Stimulated activated naive B cell treated with anti-CD40 and anti-IgM and Interleukin-4, amounts not matched to agents 10 μg/mL and 1 μg/mL and 100 μg/mL, for 72 hours (primary cell): ENCODE data around the gene PAN3.
"Not testable (repeated sequence)": the region's sequence is repeated elsewhere in the genome, so short reads cannot be mapped to it uniquely, and the experiment has no call there.

Experiments
- ATAC-seq, 2 donors: fragments of 150-1000 bp; cut with Tn5 transposase; replicated peaks; 2 replicates each; pipeline ENCODE4 v1.10.0; 2021; ENCODE audit warnings: moderate library complexity in 1 of 2
- DNase-seq: peaks from one replicate; pipeline ENCODE4 v3.0.0; 2021
- H3K27ac Mint-ChIP-seq: one replicate; pipeline ENCODE4 v1.8.0; 2022; ENCODE audit warnings: mild to moderate bottlenecking, mixed read lengths
- H3K27me3 Mint-ChIP-seq, 2 donors: one replicate each; pipeline ENCODE4 v1.8.0; 2022; ENCODE audit warnings: mixed read lengths in 2 of 2
- H3K36me3 Mint-ChIP-seq, 2 donors: one replicate each; pipeline ENCODE4 v1.8.0; 2022; ENCODE audit warnings: mixed read lengths in 2 of 2, mild to moderate bottlenecking in 1 of 2
- H3K4me1 Mint-ChIP-seq, 2 donors: one replicate each; pipeline ENCODE4 v1.8.0; 2022; ENCODE audit warnings: mixed read lengths in 2 of 2, mild to moderate bottlenecking in 1 of 2
- H3K4me3 Mint-ChIP-seq, 2 donors: one replicate each; pipeline ENCODE4 v1.8.0; 2022; ENCODE audit warnings: mild to moderate bottlenecking in 2 of 2, mixed read lengths in 2 of 2, moderate library complexity in 1 of 2
- H3K9me3 Mint-ChIP-seq, 2 donors: one replicate each; pipeline ENCODE4 v1.8.0; 2022; ENCODE audit warnings: mixed read lengths in 2 of 2, mild to moderate bottlenecking in 1 of 2

The PAN3 gene, protein sequence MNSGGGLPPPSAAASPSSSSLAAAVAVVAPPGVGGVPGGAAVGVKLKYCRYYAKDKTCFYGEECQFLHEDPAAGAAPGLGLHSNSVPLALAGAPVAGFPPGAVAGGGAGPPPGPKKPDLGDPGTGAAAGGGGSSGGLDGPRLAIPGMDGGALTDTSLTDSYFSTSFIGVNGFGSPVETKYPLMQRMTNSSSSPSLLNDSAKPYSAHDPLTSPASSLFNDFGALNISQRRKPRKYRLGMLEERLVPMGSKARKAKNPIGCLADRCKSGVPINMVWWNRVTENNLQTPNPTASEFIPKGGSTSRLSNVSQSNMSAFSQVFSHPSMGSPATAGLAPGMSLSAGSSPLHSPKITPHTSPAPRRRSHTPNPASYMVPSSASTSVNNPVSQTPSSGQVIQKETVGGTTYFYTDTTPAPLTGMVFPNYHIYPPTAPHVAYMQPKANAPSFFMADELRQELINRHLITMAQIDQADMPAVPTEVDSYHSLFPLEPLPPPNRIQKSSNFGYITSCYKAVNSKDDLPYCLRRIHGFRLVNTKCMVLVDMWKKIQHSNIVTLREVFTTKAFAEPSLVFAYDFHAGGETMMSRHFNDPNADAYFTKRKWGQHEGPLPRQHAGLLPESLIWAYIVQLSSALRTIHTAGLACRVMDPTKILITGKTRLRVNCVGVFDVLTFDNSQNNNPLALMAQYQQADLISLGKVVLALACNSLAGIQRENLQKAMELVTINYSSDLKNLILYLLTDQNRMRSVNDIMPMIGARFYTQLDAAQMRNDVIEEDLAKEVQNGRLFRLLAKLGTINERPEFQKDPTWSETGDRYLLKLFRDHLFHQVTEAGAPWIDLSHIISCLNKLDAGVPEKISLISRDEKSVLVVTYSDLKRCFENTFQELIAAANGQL

DNA sequence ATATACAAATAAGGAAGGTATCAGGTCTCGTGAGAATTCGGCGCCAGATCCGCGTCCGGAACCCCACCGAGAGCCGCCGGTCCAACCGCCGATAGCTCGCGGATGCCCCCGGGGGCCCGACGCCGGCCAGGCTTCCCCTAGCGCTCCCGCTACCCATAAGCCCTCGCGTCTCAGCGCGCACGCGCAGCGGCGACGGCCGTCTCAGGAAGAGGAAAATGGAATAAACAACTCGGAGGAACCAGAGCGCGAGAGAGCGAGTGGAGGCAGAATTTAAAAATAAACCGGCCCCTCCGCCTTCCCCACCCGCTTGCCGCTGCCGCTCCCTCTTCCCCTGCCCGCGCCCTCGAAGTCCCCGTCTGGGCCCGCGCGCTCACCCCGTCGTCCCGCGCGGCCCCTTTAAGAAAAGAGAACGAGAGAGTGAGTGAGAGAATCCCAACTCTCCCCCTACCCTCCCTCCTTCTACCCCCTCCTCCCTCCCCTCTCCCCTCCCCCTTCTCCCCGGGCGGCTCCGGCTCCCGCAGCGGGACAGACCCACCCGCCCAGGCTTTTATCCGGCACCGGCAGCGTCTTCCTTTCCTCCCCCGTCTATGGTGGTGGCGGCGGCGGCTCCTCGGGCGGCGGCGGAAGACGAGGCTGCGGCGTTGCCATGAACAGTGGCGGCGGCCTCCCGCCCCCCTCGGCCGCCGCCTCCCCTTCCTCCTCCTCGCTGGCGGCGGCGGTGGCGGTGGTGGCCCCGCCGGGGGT, at the start of gene PAN3:
PAN3 (plus strand) TSS at position 534 of the 744 bp plus-strand sequence; CDS start at position 647, 113 bp downstream.
- Mint-ChIP-seq H3K27ac (peak within 1 kb of the TSS; percentile 90), H3K4me3 (peak within 1 kb of the TSS; percentile 80 to 91), H3K4me1 (peaks cover 25 to 58% of the 10 kb centered on the region in 2 donors), H3K27me3 (no peaks in the 10 kb centered on the region), H3K9me3 (no peaks in the 10 kb centered on the region), H3K36me3 (peaks cover 5 to 8% of the 10 kb centered on the region in 2 donors)
- DNase-seq (peak; percentile 90), ATAC-seq (peak; percentile 68 to 74)

DNA sequence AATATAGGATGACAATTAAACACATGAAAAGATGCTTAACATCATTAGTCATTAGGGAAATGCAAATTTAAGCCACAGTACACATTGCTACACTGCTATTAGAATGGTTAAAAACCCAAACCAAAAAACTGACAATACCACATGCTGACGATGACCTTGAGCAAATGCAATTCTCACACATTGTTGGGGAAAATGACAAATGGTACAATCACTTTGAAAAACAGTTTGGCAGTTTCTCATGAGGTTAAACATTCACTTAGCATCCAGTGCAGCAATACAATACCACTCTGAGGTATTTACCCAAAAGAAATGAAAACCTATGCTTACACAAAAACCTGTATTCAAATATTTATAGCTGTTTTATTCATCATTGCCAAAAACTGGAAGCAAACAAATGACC, 49.3 kb upstream of the PAN3 start:
- no peak overlapping the region for H3K27ac Mint-ChIP-seq
- H3K4me3 Mint-ChIP-seq, result no peak overlapping the region
- peaks cover 7% of the 10 kb centered on the region in 2 donors for H3K4me1 Mint-ChIP-seq
- H3K27me3 Mint-ChIP-seq, result peaks cover 0 to 5% of the 10 kb centered on the region in 2 donors
- DNase-seq (no peak), ATAC-seq (no peak)
- H3K9me3 Mint-ChIP-seq, result no peaks in the 10 kb centered on the region
- H3K36me3 Mint-ChIP-seq, result peaks cover 0 to 4% of the 10 kb centered on the region in 2 donors

DNA sequence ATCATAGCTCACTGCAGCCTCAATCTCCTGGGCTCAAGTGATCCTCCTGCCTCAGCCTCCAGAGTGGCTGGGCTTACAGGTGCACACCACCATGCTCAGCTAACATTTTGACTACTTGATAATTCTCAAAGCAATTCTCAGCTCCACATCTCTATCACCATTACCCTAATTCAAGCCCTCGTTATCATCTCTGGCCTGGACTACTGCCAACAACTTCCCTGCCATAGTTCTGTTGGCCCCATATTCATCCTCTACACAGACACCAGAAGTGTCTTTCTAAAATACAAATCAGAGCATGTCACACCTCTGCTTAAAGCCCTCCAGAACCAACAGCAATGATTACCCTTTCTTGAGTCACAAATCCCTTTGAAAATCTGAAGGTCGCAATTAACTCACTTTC, 45.9 kb upstream of the PAN3 start:
- ATAC-seq (no peak), DNase-seq (no peak)
- H3K9me3 Mint-ChIP-seq, result no peaks in the 10 kb centered on the region
- H3K36me3 Mint-ChIP-seq, result peaks cover 0 to 4% of the 10 kb centered on the region in 2 donors
- H3K27me3 Mint-ChIP-seq, result peaks cover 7 to 12% of the 10 kb centered on the region in 2 donors
- H3K27ac Mint-ChIP-seq, result peak overlapping the region; percentile 9
- H3K4me1 Mint-ChIP-seq, result peaks cover 8 to 21% of the 10 kb centered on the region in 2 donors
- H3K4me3 Mint-ChIP-seq, result no peak overlapping the region

DNA sequence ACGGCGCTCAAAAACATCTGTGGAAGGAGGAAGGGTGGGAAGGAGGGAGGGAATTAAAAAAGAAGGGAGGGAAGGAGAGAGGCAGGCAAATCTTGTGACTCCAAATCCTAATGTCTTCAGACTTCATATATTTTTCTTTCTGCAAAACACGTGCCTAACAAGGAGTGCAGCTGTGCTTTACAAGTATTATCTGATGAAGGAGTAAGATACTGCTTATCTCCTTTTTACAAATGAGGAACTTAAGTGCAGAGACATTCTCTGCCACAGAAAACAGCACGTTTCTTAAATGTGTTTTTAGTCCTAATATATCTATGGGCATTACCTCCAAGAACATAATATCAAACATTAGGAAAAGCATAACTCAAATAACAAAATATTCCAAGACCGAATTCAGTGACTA, 44.5 kb upstream of the PAN3 start:
- Mint-ChIP-seq H3K27me3 (peaks cover 18 to 21% of the 10 kb centered on the region in 2 donors), H3K27ac (no peak overlapping the region), H3K9me3 (no peaks in the 10 kb centered on the region), H3K4me1 (peaks cover 8 to 21% of the 10 kb centered on the region in 2 donors), H3K36me3 (peaks cover 0 to 4% of the 10 kb centered on the region in 2 donors), H3K4me3 (no peak overlapping the region)
- ATAC-seq (peak; percentile 23 to 36), DNase-seq (no peak)

DNA sequence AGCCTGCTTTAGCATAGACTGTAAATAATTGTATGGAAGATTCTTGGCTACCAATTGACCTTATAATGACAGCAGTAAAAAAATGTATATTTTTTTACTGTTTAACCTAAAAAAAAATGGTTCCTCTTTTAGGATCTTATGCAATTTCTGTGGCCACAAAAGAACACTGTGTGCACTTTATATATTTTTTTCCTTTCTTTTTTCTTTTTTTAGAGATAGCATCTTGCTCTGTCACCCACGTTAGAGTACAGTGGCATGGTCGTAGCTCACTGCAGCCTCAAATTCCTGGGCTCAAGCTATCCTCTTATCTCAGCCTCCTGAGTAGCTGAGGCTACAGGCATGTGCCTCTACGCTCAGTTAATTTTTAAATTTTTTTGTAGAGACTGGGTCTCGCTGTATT, 44.0 kb upstream of the PAN3 start:
- no peak for DNase-seq
- Mint-ChIP-seq H3K4me3 (no peak overlapping the region), H3K9me3 (no peaks in the 10 kb centered on the region), H3K27ac (no peak overlapping the region), H3K4me1 (peaks cover 9 to 22% of the 10 kb centered on the region in 2 donors), H3K27me3 (peaks cover 22% of the 10 kb centered on the region in 2 donors), H3K36me3 (peaks cover 0 to 4% of the 10 kb centered on the region in 2 donors)
- no peak for ATAC-seq

DNA sequence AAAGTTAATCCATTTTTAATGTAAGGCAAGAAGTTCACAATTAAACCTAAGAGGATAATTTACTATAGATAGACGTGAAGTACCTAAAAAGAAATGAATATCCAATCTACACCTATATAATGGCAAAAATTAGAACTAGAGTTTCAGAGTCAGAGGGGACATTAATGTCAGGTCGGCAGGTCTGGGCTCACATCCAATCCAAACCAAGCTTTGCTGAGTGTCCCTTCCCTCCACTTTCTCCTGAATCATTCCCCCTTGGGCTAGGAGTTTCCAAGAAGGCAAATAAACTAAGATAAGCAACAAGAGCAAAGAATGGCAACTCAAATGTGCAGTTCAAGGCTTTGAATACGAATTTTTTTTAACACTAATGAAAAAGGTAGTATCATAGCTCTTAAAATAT, 40.8 kb upstream of the PAN3 start:
- H3K9me3 Mint-ChIP-seq, result no peaks in the 10 kb centered on the region
- H3K4me3 Mint-ChIP-seq, result no peak overlapping the region
- H3K27me3 Mint-ChIP-seq, result peaks cover 34 to 42% of the 10 kb centered on the region in 2 donors

DNA sequence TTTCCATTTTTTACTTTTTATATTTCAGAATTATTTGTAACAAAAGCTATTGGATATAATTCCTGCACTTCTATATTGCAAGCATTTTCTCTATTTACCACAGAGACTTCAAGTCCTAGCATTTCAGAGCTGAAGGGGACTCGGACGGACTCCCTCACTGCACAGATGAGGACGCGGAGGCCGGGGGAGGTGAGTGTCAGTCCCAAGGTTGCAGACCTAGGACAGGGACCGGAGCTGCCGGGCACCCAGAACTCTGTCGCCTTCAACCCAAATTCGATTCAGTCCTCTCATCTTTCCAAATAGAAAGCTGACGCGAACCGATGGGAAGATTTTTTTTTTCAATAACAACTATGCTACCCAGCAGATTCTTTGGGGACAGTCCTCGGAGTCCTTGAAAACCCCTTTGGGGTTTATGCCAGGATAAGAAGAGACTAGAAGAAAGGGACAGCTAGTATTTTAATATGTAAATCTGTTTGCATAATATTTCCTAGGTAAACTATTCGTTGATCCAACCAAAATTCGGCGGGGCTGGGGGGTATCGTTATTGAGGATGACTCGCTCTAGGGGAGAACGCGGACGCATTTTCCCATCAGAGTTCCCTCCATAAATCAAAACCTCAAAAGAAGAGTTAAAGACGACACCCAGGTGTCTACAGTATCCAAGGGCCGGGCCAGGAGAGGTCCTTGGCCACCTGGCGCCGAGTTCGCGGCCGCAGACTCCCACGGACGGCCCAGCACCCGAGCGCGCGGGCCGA, 38.8 kb upstream of the PAN3 start:
- peak overlapping the region; percentile 83 to 86 for H3K4me3 Mint-ChIP-seq
- no peaks in the 10 kb centered on the region for H3K9me3 Mint-ChIP-seq
- ATAC-seq (peak in 1 of 2 donors; percentile 49), DNase-seq (no peak)
- H3K4me1 Mint-ChIP-seq, result peaks cover 8 to 22% of the 10 kb centered on the region in 2 donors
- no peaks in the 10 kb centered on the region for H3K36me3 Mint-ChIP-seq
- peaks cover 32 to 44% of the 10 kb centered on the region in 2 donors for H3K27me3 Mint-ChIP-seq
- H3K27ac Mint-ChIP-seq, result peak overlapping the region; percentile 59

More for the DNA sequence above, 40.8 kb upstream of the PAN3 start:
- peaks cover 15 to 34% of the 10 kb centered on the region in 2 donors for H3K4me1 Mint-ChIP-seq
- ATAC-seq (no peak), DNase-seq (no peak)
- H3K27ac Mint-ChIP-seq, result no peak overlapping the region
- no peaks in the 10 kb centered on the region for H3K36me3 Mint-ChIP-seq

DNA sequence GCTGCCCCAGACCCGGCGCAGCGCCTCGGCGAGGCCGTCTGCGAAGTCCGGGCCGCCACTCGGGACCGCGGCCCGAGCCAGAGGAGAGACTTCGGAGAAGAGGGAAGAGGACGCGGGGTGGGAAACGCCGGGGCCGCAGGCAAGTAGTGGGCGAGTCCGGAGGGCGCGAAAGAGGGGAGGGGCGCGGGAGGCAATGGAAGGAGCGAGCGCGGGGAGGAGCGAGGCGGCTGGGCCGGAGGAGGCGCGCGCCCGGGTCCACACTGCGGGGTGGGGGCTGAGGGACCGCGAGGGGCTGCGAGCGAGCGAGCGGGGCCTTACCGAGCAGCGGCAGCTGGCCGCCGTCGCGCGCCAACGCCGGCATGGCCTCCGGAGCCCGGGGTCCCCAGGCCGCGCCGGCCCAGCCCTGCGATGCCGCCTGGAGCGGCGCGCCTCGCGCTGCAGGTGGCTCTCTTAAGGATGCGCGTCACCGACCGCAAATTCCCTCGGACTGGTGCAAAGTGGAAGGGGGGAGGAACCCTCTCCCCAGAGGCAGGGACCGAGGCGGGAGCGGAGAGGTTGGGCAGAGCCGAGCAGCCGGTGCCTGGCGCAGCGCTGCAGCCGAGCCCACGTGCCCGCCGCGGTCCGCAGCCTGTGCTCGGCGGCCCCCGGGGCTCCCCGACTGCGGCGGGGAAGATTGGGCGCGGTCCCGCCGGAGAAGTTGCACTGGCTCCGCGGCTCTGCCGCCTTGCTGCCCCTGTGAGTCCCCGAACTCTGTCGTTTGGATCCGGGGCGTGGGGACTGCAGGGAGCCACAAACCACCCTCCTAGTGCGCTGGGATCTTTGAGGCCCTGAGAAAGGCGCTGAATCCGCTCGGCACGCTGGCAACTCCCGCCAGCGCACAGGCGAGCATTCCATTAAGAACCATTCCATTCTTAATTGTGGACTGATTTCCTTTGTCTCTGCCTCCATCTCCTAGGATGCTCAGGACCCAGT, 37.9 kb upstream of the PAN3 start, which contains the start of gene FLT3:
FLT3 (minus strand) TSS at position 427 of the 972 bp plus-strand sequence; CDS start at position 361, 66 bp downstream.
- Mint-ChIP-seq H3K9me3 (no peaks in the 10 kb centered on the region), H3K4me3 (peak within 1 kb of the TSS; percentile 83 to 86), H3K36me3 (no peaks in the 10 kb centered on the region), H3K4me1 (peaks cover 8 to 13% of the 10 kb centered on the region in 2 donors), H3K27me3 (peaks cover 32 to 44% of the 10 kb centered on the region in 2 donors), H3K27ac (peak within 1 kb of the TSS; percentile 59)
- peak; percentile 29 for DNase-seq
- ATAC-seq, result peak; percentile 83

DNA sequence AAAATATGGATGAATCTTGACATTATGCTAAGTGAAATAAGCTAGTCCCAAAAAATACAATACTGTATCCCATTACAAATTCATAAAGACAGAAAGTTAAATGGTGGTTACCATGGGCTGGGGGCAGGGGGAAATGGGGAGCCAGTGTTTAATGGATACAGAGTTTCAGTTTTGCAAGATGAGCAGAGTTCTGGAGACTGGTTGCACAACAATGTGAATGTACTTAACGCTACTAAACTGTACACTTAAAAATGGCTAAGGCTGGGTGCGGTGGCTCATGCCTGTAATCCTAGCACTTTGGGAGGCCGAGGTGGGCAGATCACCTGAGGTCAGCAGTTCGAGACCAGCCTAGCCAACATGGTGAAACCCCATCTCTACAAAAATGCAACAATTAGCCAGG, 36.5 kb upstream of the PAN3 start:
- H3K4me1 Mint-ChIP-seq, result peaks cover 8 to 13% of the 10 kb centered on the region in 2 donors
- H3K27me3 Mint-ChIP-seq, result peaks cover 31 to 42% of the 10 kb centered on the region in 2 donors
- H3K4me3 Mint-ChIP-seq, H3K9me3 Mint-ChIP-seq, H3K36me3 Mint-ChIP-seq, H3K27ac Mint-ChIP-seq, ATAC-seq, DNase-seq: not testable (repeated sequence)

DNA sequence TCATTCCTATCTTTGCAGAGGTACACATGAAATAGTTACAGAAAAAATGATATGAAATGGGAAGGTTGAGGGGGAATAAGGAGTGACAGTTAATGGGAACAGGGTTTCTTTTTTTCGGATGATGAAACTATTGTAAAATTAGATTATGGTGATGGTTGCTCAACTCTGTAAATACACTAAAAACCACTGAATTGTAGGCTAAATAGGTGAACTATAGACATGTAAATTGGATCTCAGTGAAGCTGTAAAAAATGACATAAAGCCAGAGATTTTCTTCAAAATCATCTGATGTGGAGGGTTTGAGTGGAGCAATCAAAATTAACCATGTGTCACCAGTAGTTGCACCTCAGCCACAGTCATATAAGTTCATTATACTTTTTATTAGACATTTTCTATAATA, 31.4 kb upstream of the PAN3 start:
- DNase-seq, result no peak
- Mint-ChIP-seq H3K4me3 (no peak overlapping the region), H3K4me1 (no peaks in the 10 kb centered on the region), H3K27me3 (peaks cover 4 to 8% of the 10 kb centered on the region in 2 donors), H3K9me3 (no peaks in the 10 kb centered on the region), H3K27ac (no peak overlapping the region), H3K36me3 (no peaks in the 10 kb centered on the region)
- no peak for ATAC-seq

DNA sequence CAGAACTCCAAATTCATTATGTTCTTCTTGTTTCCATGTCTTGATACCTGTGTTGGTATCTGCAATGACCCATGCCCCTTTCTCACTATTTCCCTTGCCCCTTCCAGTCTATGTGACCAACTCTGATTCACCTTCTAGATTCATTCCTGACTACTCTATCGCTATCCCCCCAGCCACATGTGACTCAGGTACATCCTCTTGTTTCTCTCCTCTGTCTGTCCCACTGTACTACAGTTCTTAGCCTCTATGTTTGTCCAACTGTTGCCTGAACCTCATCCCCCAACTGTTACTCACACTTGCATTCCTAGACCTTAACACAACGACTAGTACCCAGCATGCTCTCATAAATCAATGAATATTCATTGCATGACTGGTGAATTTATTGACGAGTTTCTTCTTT, 27.9 kb upstream of the PAN3 start:
- Mint-ChIP-seq H3K4me3 (no peak overlapping the region), H3K36me3 (no peaks in the 10 kb centered on the region), H3K27me3 (no peaks in the 10 kb centered on the region), H3K4me1 (no peaks in the 10 kb centered on the region), H3K27ac (no peak overlapping the region), H3K9me3 (no peaks in the 10 kb centered on the region)
- DNase-seq, result no peak
- ATAC-seq, result no peak

DNA sequence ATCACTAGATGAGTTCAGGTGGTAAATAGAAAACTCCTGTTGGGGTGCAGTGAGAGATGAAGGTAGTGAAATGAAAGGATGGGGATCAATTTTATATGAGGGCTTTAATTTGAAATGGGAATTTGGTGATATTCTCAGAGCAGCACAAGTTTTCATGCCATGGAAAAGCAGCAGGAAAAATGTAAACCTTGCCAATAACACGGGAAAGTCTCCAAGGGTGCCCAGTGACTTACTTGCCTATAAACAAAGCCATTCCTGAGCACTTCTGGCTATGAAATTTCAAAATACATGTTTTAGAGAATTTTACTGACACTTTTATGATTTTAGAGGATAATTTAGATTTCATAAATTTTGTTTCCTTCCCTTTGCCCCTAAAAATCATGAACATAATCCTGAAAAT, 21.6 kb upstream of the PAN3 start:
- no peaks in the 10 kb centered on the region for H3K36me3 Mint-ChIP-seq
- H3K27me3 Mint-ChIP-seq, result no peaks in the 10 kb centered on the region
- no peak for ATAC-seq
- H3K4me3 Mint-ChIP-seq, result no peak overlapping the region
- H3K27ac Mint-ChIP-seq, result no peak overlapping the region
- peaks cover 0 to 4% of the 10 kb centered on the region in 2 donors for H3K4me1 Mint-ChIP-seq
- no peaks in the 10 kb centered on the region for H3K9me3 Mint-ChIP-seq
- no peak for DNase-seq
